Stimulated activated naive CD8-positive, alpha-beta T cell treated with anti-CD3 and anti-CD28 coated beads, Interleukin-15, Interleukin-2, amounts not matched to agents 100 ng/mL and 50 ng/mL, for 24 hours (primary cell): ENCODE measurements around the gene MMP15.
A peak's percentile ranks its signal among the peaks of the same experiment; 100 is the strongest.
"Not testable (repeated sequence)": the region's sequence is repeated elsewhere in the genome, so short reads cannot be mapped to it uniquely, and the experiment has no call there.

Experiments
- H3K27ac Mint-ChIP-seq: one replicate; pipeline ENCODE4 v1.8.0; 2021; ENCODE audit warnings: mild to moderate bottlenecking, mixed read lengths
- H3K27me3 Mint-ChIP-seq: one replicate; pipeline ENCODE4 v1.8.0; 2021; ENCODE audit warnings: mixed read lengths
- H3K36me3 Mint-ChIP-seq: one replicate; pipeline ENCODE4 v1.8.0; 2021; ENCODE audit warnings: low read depth, mixed read lengths
- H3K4me1 Mint-ChIP-seq: one replicate; pipeline ENCODE4 v1.8.0; 2021; ENCODE audit warnings: low read depth, mixed read lengths
- H3K4me3 Mint-ChIP-seq: one replicate; pipeline ENCODE4 v1.8.0; 2021; ENCODE audit warnings: mild to moderate bottlenecking, mixed read lengths
- H3K9me3 Mint-ChIP-seq: one replicate; pipeline ENCODE4 v1.8.0; 2021; ENCODE audit warnings: mixed read lengths

The MMP15 gene

DNA sequence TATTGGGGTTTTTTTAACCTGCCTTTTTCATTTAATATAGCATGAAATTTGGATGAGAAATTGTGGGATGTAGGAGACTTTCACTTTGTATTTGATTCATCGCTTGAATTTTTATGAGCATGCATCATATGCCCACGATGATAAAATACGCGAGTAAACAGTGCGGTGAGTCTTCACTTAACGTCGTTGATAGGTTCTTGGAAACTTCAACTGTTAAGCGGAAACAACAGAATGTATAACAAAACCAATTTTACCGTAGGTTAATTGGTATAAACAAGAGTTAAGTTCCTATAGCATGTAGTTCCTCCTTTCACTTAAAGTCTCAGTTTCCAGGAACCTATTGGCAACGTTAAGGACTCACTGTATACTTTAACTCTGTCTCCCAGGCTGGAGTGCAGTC lies 28.7 kb downstream of the MMP15 start:
- Mint-ChIP-seq H3K4me3 (no peak overlapping the region), H3K27ac (no peak overlapping the region), H3K36me3 (no peaks in the 10 kb centered on the region), H3K27me3 (no peaks in the 10 kb centered on the region), H3K9me3 (no peaks in the 10 kb centered on the region), H3K4me1 (no peaks in the 10 kb centered on the region)

DNA sequence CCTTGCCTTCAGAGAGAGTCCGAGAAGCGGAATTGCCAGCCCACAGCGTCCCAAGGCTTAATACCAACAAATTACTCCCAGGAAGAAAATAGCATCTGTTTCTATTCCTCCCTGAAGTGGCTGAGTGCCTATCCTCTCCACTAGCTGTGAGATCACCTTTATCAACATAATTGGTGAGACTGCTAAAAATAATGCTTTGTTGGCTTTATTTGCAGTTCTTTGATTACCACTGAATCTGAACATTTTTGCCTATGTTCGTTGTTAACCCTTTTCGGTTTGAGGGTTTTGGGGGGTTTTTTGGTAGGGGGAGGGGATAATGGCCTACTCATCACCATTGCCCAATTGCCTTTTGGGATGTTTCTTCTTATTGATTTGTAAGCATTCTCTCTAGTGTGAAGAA lies 31.0 kb downstream of the MMP15 start:
- Mint-ChIP-seq H3K9me3 (no peaks in the 10 kb centered on the region), H3K27me3 (no peaks in the 10 kb centered on the region), H3K36me3 (no peaks in the 10 kb centered on the region), H3K27ac (no peak overlapping the region), H3K4me3 (no peak overlapping the region), H3K4me1 (no peaks in the 10 kb centered on the region)

DNA sequence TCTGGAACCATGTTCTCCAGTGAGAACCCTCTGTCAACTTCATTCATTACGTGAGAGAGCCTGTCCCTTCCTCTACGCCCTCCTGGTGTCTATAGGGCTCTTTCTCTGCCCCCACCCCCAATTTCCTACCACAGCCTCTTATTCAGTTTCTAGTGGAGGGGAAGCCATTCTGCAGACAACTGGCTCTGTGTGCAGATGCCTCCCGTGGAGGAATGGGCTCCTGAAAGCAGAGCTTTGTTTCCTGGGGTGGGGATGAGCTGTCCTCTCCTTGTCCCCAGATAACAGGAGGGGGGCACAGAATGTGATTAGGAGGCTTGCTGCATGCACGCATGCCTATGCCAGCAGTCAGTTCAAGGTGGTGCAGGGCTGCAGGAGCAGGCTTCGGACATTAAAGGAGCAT lies 31.6 kb downstream of the MMP15 start:
- Mint-ChIP-seq H3K4me3 (no peak overlapping the region), H3K27me3 (no peaks in the 10 kb centered on the region), H3K27ac (no peak overlapping the region), H3K4me1 (no peaks in the 10 kb centered on the region), H3K9me3 (no peaks in the 10 kb centered on the region), H3K36me3 (no peaks in the 10 kb centered on the region)

DNA sequence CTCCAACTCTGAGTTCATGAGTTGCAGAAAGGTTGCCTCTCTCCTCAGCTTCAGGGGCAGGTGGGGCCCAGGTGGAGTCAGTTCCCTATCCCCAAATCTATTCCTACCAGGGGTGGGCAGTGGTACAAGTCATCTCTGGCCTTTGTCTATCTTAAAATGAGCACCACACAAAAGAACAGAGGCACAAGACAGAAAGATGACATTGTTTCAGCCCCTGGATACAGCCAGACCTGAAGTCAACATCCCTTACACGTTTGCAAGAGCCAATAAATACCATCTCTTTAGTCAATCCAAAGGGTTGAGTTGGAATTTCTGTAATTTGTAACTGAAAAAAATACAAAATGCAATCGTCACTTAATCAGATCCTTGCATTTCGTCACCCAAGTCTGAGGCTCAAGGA lies 32.2 kb downstream of the MMP15 start:
- Mint-ChIP-seq H3K4me3 (no peak overlapping the region), H3K27ac (no peak overlapping the region), H3K9me3 (no peaks in the 10 kb centered on the region), H3K27me3 (no peaks in the 10 kb centered on the region), H3K36me3 (no peaks in the 10 kb centered on the region), H3K4me1 (no peaks in the 10 kb centered on the region)

DNA sequence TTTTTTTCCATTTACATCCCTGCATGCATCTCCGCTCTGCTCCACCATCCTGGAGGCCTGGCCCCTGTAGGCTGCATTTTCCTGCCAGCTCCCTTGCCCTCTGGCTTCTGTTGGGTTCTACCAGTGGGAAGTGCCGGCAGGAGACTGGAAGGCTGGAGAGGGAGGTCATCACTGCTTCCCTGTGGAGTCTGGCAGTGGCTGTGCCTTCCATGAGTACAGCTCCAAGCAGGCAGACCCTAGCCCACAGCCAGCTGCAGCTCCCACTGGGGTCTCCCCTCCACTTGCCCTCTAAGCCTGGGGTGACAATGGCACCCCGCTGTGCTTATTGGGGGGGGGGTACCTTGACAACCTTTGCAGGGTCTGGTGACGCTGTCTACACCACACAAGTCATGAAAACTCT lies 37.3 kb downstream of the MMP15 start:
- no peaks in the 10 kb centered on the region for H3K4me1 Mint-ChIP-seq
- no peaks in the 10 kb centered on the region for H3K36me3 Mint-ChIP-seq
- H3K27me3 Mint-ChIP-seq, result no peaks in the 10 kb centered on the region
- H3K4me3 Mint-ChIP-seq, result no peak overlapping the region
- H3K9me3 Mint-ChIP-seq, result no peaks in the 10 kb centered on the region
- no peak overlapping the region for H3K27ac Mint-ChIP-seq

DNA sequence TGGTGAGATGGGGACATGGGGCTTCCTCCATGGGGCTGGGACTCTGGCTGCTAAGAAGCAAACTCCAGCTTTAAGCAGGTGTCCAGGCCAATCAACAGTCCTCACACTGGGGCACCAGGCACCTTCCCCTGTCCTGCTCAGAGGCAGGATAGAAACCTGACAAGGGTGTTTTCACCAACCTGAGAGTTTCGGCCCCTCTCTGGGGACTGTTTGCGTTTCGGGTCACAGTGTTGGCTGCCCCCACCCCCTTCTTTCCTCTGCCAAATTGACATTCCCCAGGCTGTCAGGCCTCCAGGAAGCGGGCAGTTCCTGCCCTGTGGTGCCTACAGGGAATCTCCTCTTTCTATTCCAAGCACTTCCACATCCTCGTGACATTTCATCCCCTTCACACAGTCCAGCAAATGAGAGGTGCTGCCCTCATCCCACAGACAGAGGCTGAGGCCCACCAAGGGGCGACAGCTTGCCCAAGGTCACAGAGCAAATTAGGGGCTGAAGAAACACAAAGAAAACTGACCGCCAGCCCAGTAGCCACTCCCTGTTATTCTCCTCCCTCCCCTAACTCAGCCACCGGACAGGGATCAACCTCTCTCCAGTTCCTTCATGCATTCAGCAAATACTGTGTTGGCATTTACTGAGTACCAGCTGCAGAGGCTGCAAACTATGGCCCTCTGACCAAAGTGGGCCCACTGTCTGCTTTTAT lies 38.0 kb downstream of the MMP15 start:
- Mint-ChIP-seq H3K36me3 (no peaks in the 10 kb centered on the region), H3K27ac (no peak overlapping the region), H3K4me1 (no peaks in the 10 kb centered on the region), H3K27me3 (no peaks in the 10 kb centered on the region), H3K4me3 (no peak overlapping the region), H3K9me3 (no peaks in the 10 kb centered on the region)

DNA sequence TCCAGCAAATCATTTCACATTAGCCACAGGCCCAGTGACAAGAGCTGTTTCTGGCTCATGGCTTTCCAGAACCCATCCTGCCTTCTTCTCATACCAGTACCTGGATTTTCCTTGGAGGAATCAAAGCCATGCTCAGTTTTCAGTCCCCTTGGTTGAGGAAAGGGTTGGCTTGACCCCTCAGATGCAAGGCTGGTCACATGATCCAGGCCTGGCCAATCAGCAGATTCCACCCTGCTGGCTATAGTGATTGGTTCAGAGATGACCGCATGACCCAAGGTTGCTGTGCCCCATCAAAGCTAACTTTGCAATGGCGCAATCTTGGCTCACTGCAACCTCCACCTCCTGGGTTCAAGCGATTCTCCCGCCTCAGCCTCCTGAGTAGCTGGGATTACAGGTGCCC lies 45.0 kb downstream of the MMP15 start:
- Mint-ChIP-seq H3K4me3 (no peak overlapping the region), H3K9me3 (no peaks in the 10 kb centered on the region), H3K36me3 (no peaks in the 10 kb centered on the region), H3K4me1 (no peaks in the 10 kb centered on the region), H3K27me3 (no peaks in the 10 kb centered on the region), H3K27ac (no peak overlapping the region)

DNA sequence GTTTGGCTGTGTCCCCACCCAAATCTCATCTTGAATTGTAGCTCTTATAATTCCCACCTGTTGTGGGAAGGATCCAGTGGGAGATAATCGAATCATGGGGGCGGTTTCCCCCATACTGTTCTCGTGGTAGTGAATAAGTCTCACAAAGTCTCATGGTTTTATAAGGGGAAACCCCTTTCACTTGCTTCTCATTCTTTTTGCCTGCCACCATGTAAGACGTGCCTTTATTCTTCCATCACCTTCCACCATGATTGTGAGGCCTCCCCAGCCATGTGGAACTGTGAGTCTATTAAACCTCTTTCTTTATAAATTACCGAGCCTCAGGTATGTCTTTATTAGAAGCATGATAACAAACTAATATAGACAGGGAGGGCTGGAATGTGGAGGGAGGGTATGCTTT lies 46.6 kb downstream of the MMP15 start:
- H3K4me3 Mint-ChIP-seq, H3K27me3 Mint-ChIP-seq, H3K4me1 Mint-ChIP-seq, H3K27ac Mint-ChIP-seq, H3K9me3 Mint-ChIP-seq, H3K36me3 Mint-ChIP-seq: not testable (repeated sequence)

DNA sequence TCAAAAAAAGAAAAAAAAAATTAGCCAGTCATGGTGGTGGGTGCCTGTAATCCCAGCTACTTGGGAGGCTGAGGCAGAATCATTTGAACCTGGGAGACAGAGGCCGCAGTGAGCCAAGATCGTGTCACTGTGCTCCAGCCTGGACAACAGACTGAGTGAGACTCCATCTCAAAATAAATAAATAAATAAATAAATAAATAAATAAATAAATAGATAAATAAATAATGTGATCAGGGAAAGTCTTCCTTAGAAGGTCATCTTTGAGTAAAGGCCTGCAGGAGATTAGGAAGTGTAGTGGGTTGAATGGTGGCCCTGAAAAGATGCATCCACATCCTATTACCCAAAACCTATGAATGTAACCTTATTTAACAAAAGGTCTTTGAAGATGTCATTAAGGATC lies 47.5 kb downstream of the MMP15 start:
- not testable (repeated sequence) for H3K4me1 Mint-ChIP-seq, H3K36me3 Mint-ChIP-seq, H3K4me3 Mint-ChIP-seq, H3K27me3 Mint-ChIP-seq, H3K9me3 Mint-ChIP-seq, H3K27ac Mint-ChIP-seq

DNA sequence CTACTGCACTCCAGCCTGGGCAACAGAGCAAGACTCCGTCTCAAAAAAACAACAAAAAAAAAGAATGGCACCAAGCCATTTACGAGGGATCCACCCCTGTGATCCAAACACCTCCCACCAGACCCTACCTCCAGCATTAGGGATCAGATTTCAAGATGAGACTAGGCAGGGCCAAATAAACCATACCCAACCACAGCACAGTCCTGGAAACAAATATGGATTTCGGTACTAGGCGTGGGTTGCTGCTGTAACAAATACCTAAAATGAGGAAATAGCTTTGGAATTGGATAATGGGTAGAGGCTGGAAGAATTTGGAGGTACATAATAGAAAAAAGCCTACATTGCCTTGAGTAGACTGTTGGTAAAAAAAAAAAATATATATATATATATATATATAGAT lies 49.1 kb downstream of the MMP15 start:
- Mint-ChIP-seq H3K27me3 (no peaks in the 10 kb centered on the region), H3K4me3 (no peak overlapping the region), H3K36me3 (no peaks in the 10 kb centered on the region), H3K4me1 (no peaks in the 10 kb centered on the region), H3K9me3 (peaks cover 4% of the 10 kb centered on the region), H3K27ac (no peak overlapping the region)

DNA sequence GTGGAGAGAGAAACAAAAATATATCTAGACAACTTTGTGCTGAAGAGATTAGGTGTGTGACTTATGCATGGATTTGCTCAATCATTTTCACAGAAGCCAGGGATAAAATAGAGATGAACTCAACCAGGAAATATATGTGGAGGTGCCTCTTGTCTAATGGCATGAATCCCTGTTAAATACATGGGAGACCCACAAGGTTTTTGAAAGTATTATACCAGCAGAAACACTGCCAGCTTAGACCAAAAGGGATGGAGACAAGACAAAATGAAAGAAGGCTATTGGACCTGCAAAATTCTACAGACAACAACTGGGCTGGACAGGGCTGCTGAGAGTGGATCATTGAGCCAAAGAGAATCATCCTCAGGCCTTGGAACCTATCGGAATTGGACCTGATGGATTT lies 51.0 kb downstream of the MMP15 start:
- Mint-ChIP-seq H3K9me3 (peaks cover 4% of the 10 kb centered on the region), H3K4me3 (no peak overlapping the region), H3K36me3 (no peaks in the 10 kb centered on the region), H3K4me1 (no peaks in the 10 kb centered on the region), H3K27me3 (no peaks in the 10 kb centered on the region), H3K27ac (no peak overlapping the region)

DNA sequence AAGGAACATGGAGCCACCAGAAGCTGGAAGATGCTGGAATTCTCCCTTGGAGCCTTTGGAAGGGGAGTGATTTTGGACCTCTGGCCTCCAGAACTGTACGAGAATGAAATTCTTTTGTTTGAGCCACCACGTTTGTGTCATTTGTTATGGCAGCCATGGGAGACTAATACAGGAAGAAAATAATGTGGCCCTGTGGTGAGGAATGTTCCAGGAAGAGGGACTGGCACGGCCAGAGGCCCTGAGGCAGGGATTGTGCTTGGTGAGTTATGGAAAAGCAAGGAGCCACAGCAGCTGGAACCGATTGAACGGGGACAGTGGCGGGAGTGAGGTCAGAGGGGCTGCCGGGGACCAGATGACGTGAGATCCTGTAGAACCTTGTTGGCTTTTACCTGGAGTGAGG lies 52.2 kb downstream of the MMP15 start:
- no peaks in the 10 kb centered on the region for H3K27me3 Mint-ChIP-seq
- H3K27ac Mint-ChIP-seq, result no peak overlapping the region
- no peak overlapping the region for H3K4me3 Mint-ChIP-seq
- peaks cover 4% of the 10 kb centered on the region for H3K9me3 Mint-ChIP-seq
- H3K36me3 Mint-ChIP-seq, result no peaks in the 10 kb centered on the region
- no peaks in the 10 kb centered on the region for H3K4me1 Mint-ChIP-seq

DNA sequence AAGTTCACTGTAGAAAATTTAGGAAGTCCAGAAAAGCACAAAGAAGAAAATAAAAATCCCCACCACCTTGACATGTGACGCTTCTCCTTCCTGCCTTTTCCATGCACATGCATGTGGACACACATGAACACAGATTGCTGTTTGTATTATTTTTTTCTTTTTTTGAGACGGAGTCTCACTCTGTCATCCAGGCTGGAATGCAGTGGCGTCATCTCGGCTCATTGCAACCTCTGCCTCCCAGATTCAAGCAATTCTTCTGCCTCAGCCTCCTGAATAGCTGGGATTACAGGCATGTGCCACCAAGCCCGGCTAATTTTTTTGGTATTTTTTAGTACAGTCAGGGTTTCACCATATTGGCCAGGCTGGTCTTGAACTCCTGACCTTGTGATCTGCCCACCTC lies 55.1 kb downstream of the MMP15 start:
- H3K36me3 Mint-ChIP-seq, H3K27ac Mint-ChIP-seq, H3K9me3 Mint-ChIP-seq, H3K4me1 Mint-ChIP-seq, H3K27me3 Mint-ChIP-seq, H3K4me3 Mint-ChIP-seq: not testable (repeated sequence)

DNA sequence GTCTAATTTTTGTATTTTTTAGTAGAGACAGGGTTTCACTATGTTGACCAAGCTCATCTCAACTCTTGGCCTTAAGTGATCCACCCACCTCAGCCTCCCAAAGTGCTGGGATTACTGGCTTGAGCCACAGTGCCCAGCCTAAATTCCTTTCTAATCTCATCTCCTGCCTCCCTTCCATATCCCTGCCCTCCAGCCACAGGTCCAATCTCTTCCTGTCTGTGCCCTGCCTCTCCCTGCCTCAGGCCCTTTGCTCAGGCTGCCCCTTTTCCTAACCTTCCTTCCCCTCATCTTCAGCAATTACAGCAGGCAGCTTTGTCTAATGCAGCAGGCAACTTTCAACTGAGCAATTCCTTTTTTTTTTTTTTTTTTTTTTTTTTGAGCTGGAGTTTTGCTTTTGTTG lies 56.8 kb downstream of the MMP15 start:
- H3K4me1 Mint-ChIP-seq, result no peaks in the 10 kb centered on the region
- H3K9me3 Mint-ChIP-seq, result no peaks in the 10 kb centered on the region
- no peak overlapping the region for H3K4me3 Mint-ChIP-seq
- H3K27me3 Mint-ChIP-seq, result no peaks in the 10 kb centered on the region
- H3K27ac Mint-ChIP-seq, result peak overlapping the region; percentile 63
- H3K36me3 Mint-ChIP-seq, result no peaks in the 10 kb centered on the region

DNA sequence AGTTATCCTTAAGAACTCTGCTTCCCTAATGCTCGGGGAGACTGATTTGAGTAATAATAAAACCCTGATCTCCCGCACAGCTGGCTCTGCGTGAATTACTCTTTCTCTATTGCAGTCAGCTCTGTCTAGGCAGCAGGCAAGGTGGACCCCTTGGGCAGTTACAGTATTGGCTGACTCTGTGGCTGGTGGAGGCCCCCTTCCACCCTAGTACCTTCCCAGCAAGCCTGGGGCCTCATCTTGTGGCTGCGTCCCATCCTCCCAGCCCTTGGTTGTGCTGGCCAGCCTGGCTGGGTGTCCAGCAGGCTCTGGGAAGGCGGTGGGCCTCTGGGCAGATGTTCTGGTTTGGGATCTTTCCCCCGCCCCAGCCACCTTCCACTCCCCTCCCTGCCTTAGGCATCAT lies 59.1 kb downstream of the MMP15 start:
- no peak overlapping the region for H3K4me3 Mint-ChIP-seq
- H3K4me1 Mint-ChIP-seq, result no peaks in the 10 kb centered on the region
- H3K27ac Mint-ChIP-seq, result no peak overlapping the region
- no peaks in the 10 kb centered on the region for H3K9me3 Mint-ChIP-seq
- H3K36me3 Mint-ChIP-seq, result no peaks in the 10 kb centered on the region
- H3K27me3 Mint-ChIP-seq, result no peaks in the 10 kb centered on the region

DNA sequence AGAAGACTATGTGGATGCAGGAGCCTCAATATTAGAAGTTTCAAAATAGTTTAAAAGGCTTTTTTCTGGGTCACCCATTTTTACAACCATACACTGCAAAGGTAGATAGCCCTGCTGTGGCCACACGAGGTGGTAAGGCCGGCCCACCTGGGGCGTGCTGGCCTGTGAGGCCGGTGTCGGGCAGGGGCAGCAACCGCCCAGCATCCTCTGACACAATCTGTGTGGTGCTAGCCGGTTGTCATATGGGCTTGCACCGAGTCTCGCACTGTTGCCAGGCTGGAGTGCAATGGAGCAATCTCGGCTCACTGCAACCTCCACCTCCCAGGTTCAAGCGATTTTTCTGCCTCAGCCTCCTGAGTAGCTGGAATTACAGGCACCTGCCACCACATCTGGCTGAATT lies 59.6 kb downstream of the MMP15 start:
- Mint-ChIP-seq H3K27me3 (no peaks in the 10 kb centered on the region), H3K4me1 (no peaks in the 10 kb centered on the region), H3K9me3 (no peaks in the 10 kb centered on the region), H3K4me3 (no peak overlapping the region), H3K36me3 (no peaks in the 10 kb centered on the region), H3K27ac (no peak overlapping the region)
